HepG2 (cell line): Measurements from ENCODE around the gene RHOT2. TPM values are rescaled to one million over a fixed set of nuclear protein-coding genes. Genes with fewer than 3 reads are reported as not detected.

Experiments
- ASH2L ChIP-seq: fragments of 300-600, 200-600 bp; sonication (generic); IDR thresholded peaks from 2 replicates; pipeline ENCODE4 v1.7.0; 2017; ENCODE audit warnings: low read depth, mild to moderate bottlenecking, moderate library complexity, mixed read lengths, low read length; ENCODE audit not compliant: insufficient read length
- DBP ChIP-seq: sonication (generic); formaldehyde crosslinking; IDR thresholded peaks from 2 replicates; pipeline ENCODE4 v1.4.0; 2020; ENCODE audit warnings: missing genetic modification reagents; ENCODE audit errors: not compliant biosample characterization
- EP300 ChIP-seq, 3 experiments: sonication (generic) in 1 of 3; formaldehyde crosslinking in 1 of 3; IDR thresholded peaks; 2 replicates each; pipeline versions ENCODE4 v1.5.1 to v1.6.1; 2011 to 2020; ENCODE audit warnings: low read depth in 2 of 3, low read length in 2 of 3, borderline replicate concordance in 1 of 3, improper control_type of control experiment in 1 of 3, mild to moderate bottlenecking in 1 of 3, missing genetic modification reagents in 1 of 3, moderate library complexity in 1 of 3
- HBP1 ChIP-seq: IDR thresholded peaks from 2 replicates; pipeline ENCODE4 v1.6.1; 2016; ENCODE audit warnings: low read depth, control low read depth
- MAX ChIP-seq: IDR thresholded peaks from 2 replicates; pipeline ENCODE4 v1.6.1; 2012; ENCODE audit warnings: inconsistent platforms
- MED8 ChIP-seq: sonication (generic); formaldehyde crosslinking; IDR thresholded peaks from 2 replicates; pipeline ENCODE4 v1.8.1; 2023; ENCODE audit warnings: mild to moderate bottlenecking, missing genetic modification reagents; ENCODE audit not compliant: insufficient replicate concordance
- MLLT10 ChIP-seq: sonication (generic); formaldehyde crosslinking; IDR thresholded peaks from 2 replicates; pipeline ENCODE4 v1.4.0; 2020; ENCODE audit warnings: missing genetic modification reagents
- NCOA1 ChIP-seq: sonication (generic); formaldehyde crosslinking; IDR thresholded peaks from 2 replicates; pipeline ENCODE4 v1.9.0; 2021; ENCODE audit warnings: missing genetic modification reagents
- SKI ChIP-seq: fragments of 450-650 bp; IDR thresholded peaks from one replicate; pipeline ENCODE4 v1.6.1; 2018; ENCODE audit warnings: mild to moderate bottlenecking; ENCODE audit not compliant: partially characterized antibody
- SMAD3 ChIP-seq: sonication (generic); formaldehyde crosslinking; IDR thresholded peaks from 2 replicates; pipeline ENCODE4 v1.4.0; 2020; ENCODE audit warnings: missing genetic modification reagents
- STAT5B ChIP-seq: sonication (generic); formaldehyde crosslinking; IDR thresholded peaks from 2 replicates; pipeline ENCODE4 v1.4.0; 2020; ENCODE audit warnings: missing genetic modification reagents
- YEATS4 ChIP-seq: sonication (generic); formaldehyde crosslinking; IDR thresholded peaks from 2 replicates; pipeline ENCODE4 v1.4.0; 2020; ENCODE audit warnings: missing genetic modification reagents, borderline replicate concordance
- YY1 ChIP-seq: IDR thresholded peaks from 2 replicates; pipeline ENCODE4 v1.6.1; 2011; ENCODE audit warnings: low read length, low read depth, moderate library complexity, mild to moderate bottlenecking; ENCODE audit not compliant: insufficient read depth, insufficient replicate concordance
- ZNF142 ChIP-seq: sonication (generic); formaldehyde crosslinking; IDR thresholded peaks from 2 replicates; pipeline ENCODE4 v1.4.0; 2020; ENCODE audit warnings: missing genetic modification reagents
- ZNF687 ChIP-seq: sonication (generic); formaldehyde crosslinking; IDR thresholded peaks from 2 replicates; pipeline ENCODE4 v1.5.1; 2020; ENCODE audit warnings: mild to moderate bottlenecking, missing genetic modification reagents, moderate library complexity
- ZNF724P ChIP-seq: sonication (generic); formaldehyde crosslinking; IDR thresholded peaks from 2 replicates; pipeline ENCODE4 v1.8.0; 2022; ENCODE audit warnings: missing genetic modification reagents, borderline replicate concordance
- polyA plus RNA-seq, 8 experiments: library from polyadenylated mRNA; depleted of rRNA in 3 of 8; stranded (reverse) in 7 of 8; unstranded in 1 of 8; fragments of >200 nt; fragmentation: Illumina TruSeq in 4 of 8; extraction: Trizol in 4 of 8; gene quantifications; 2 replicates each; pipeline versions ENCODE4 v1.2.1 to v1.2.3, GENCODE V29; 2011 to 2016; ENCODE audit warnings: low read depth in 4 of 8, missing spikeins in 1 of 8, mixed read lengths in 1 of 8; ENCODE audit not compliant: insufficient read depth in 1 of 8
- total RNA-seq, 5 experiments: library from RNA; depleted of rRNA; stranded (reverse); fragments of >200 nt; fragmentation: Illumina TruSeq; extraction: Trizol; gene quantifications; 2 replicates each; pipeline ENCODE4 v1.2.3, GENCODE V29; 2016; ENCODE audit warnings: low read depth in 1 of 5

The RHOT2 gene
- total and polyA plus RNA-seq, 2 of the 13 experiments (the other 11 are each of a cell fraction or from before 2014, with no cell fraction given): 63.6 to 76.9 TPM

GRCh38 chr16:678209-678857 is 10.4 kb downstream of the RHOT2 start (continued):
- TF ChIP-seq ZNF142 (no peak), MLLT10 (CRISPR knock-in tag) (no peak), MAX (no peak), ZNF724P (CRISPR knock-in tag) (no peak), MED8 (CRISPR knock-in tag) (no peak), HBP1 (CRISPR knock-in tag) (0 out of 2 replicates have a peak, but pooled peaks have one; percentile 6), EP300 (IDR thresholded peaks at IDR 0.05; ENCODE audit: low read depth in 2 of 2, low read length in 2 of 2) (no peak), EP300 (CRISPR knock-in tag; IDR thresholded peaks at IDR 0.05; ENCODE audit: borderline replicate concordance) (no peak), ASH2L (no peak), STAT5B (CRISPR knock-in tag) (no peak), SKI (no peak), SMAD3 (CRISPR knock-in tag) (no peak), ZNF687 (CRISPR knock-in tag) (peak; percentile 3; the same call in 1 of the 2 replicates), YY1 (no peak), DBP (CRISPR knock-in tag) (no peak), YEATS4 (no peak), NCOA1 (CRISPR knock-in tag) (0 out of 2 replicates have a peak, but pooled peaks have one; percentile 35)
